IPS-NIHi11 (cell line): ENCODE data around the gene OLFM3.

Experiments
- DNase-seq: peaks from one replicate; pipeline ENCODE4 v3.0.0; 2012; ENCODE audit warnings: mixed read lengths, low spot score

Gene OLFM3

GRCh38 chr1:101996825-101997465, at the start of gene OLFM3:
Gene OLFM3, minus strand, starts transcription at chr1:101996926.
- DNase-seq, result peak; percentile 84

- DNase-seq, result no peak
These were observed 49.0 kb upstream of the OLFM3 start for GRCh38 chr1:102045752-102046151.

GRCh38 chr1:102032534-102032933, 35.8 kb upstream of the OLFM3 start:
- DNase-seq, result no peak

GRCh38 chr1:102019530-102019929, 22.8 kb upstream of the OLFM3 start:
- DNase-seq, result no peak

GRCh38 chr1:102015728-102016127, 19.0 kb upstream of the OLFM3 start:
- DNase-seq, result no peak

GRCh38 chr1:102002057-102002456, 5.3 kb upstream of the OLFM3 start:
- no peak for DNase-seq

GRCh38 chr1:101995984-101996745, 561 bp downstream of the OLFM3 start:
- peak; percentile 7 for DNase-seq

GRCh38 chr1:101993710-101994109, 3.0 kb downstream of the OLFM3 start:
- no peak for DNase-seq

GRCh38 chr1:101992821-101993575, 3.7 kb downstream of the OLFM3 start:
- DNase-seq, result no peak

GRCh38 chr1:101980974-101981373, 15.8 kb downstream of the OLFM3 start:
- DNase-seq, result no peak

- no peak for DNase-seq
These were observed 19.5 kb downstream of the OLFM3 start for GRCh38 chr1:101977266-101977665.

- DNase-seq, result no peak
These were observed 20.6 kb downstream of the OLFM3 start for GRCh38 chr1:101976161-101976560.

- no peak for DNase-seq
These were observed 21.4 kb downstream of the OLFM3 start for GRCh38 chr1:101975371-101975770.

- no peak for DNase-seq
These were observed 22.0 kb downstream of the OLFM3 start for GRCh38 chr1:101974599-101975274.

GRCh38 chr1:101971304-101971703, 25.4 kb downstream of the OLFM3 start:
- no peak for DNase-seq

- no peak for DNase-seq
These were observed 28.9 kb downstream of the OLFM3 start for GRCh38 chr1:101967871-101968270.

GRCh38 chr1:101965341-101965740, 31.4 kb downstream of the OLFM3 start:
- no peak for DNase-seq

GRCh38 chr1:101964708-101965107, 32.0 kb downstream of the OLFM3 start:
- no peak for DNase-seq

GRCh38 chr1:101960142-101960541, 36.6 kb downstream of the OLFM3 start:
- DNase-seq, result no peak

- no peak for DNase-seq
These were observed 37.3 kb downstream of the OLFM3 start for GRCh38 chr1:101959456-101959855.

- no peak for DNase-seq
These were observed 39.0 kb downstream of the OLFM3 start for GRCh38 chr1:101957771-101958170.

- DNase-seq, result no peak
These were observed 43.1 kb downstream of the OLFM3 start for GRCh38 chr1:101953623-101954022.
